NCI-H128 (cell line): ENCODE data around the gene SEC61A2.
"Not testable (repeated sequence)": the region's sequence is repeated elsewhere in the genome, so short reads cannot be mapped to it uniquely, and the experiment has no call there.

Source experiments
- DNase-seq: peaks from one replicate; lab custom pipeline; 2025; ENCODE audit not compliant: unreplicated experiment; lab: John Stamatoyannopoulos, UW

The SEC61A2 gene

GRCh38 chr10:12158111-12158510, 28.6 kb downstream of the SEC61A2 start:
- no peak for DNase-seq

DNA sequence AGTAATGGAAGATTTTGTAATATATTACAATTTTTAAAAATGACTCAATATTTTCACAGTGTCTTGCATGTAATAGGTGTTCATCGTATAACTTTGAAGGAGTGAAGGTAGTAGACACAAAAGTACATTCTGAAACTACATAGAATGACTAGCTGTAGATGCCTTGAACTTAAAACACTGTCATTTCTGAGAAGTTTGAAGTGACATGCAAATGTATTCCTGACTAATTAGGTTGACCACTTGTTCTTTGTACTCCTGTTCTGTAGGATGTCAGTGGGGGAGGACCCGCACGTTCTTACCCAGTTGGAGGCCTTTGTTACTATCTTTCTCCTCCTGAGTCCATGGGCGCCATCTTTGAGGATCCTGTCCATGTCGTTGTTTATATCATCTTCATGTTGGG, 31.2 kb downstream of the SEC61A2 start:
- no peak for DNase-seq

- DNase-seq: no peak
Observed at GRCh38 chr10:12162927-12163326, 33.5 kb downstream of the SEC61A2 start.

DNA sequence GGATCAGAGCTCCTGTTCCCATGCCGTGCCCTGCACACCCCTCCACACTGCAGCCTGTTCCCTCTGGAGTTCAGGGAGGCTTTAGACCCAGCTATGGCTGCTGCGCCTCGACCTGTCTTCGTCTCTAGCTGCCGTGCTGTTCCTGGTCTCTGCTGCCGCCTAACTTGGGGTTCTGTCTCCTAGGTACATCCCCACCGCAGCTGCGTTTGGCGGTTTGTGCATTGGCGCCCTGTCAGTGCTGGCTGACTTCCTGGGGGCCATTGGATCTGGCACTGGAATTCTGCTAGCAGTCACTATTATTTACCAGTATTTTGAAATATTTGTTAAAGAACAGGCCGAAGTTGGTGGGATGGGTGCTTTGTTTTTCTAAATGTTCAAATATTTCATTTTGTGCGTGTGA, 34.6 kb downstream of the SEC61A2 start:
- no peak for DNase-seq

- DNase-seq: no peak
Observed at GRCh38 chr10:12165036-12165435, 35.6 kb downstream of the SEC61A2 start.

DNA sequence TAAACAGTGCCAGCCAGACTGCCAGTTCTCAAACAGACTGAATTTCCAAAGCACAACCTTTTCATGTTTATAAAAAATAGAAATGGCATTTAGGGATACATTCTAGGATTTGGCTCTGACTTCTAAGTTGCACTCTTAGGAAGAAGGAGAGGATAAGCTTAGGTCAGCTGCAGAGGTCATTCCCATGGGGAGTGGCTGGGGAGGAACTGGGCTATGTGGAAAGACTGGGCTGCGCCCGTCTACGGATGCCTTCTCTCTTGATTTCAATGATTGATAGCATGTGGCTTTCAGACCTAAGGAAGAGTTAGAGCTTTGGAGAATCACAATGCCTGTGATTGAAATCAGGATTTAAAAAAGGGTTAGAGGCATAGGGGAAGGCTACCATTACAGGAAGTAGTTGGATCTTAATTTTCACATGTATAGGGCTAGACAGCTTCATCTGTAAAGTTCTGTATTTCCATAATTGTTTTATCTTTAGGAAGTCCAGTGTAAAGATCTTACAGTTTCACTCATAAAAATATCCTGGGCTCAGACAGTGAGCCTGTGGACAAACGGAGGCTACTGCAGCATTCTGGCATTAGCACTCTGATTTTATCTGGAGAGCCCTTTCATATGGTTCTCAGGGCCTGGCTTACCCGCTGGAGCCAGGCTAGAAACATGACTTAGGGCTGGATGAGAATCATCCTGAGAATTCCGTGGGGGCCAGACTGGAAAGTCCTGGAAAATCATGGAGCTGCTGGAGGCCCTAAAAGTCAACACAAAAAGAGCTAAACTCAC, 36.7 kb downstream of the SEC61A2 start:
- DNase-seq: no peak

GRCh38 chr10:12171512-12171911, 42.0 kb downstream of the SEC61A2 start:
- not testable (repeated sequence) for DNase-seq

DNA sequence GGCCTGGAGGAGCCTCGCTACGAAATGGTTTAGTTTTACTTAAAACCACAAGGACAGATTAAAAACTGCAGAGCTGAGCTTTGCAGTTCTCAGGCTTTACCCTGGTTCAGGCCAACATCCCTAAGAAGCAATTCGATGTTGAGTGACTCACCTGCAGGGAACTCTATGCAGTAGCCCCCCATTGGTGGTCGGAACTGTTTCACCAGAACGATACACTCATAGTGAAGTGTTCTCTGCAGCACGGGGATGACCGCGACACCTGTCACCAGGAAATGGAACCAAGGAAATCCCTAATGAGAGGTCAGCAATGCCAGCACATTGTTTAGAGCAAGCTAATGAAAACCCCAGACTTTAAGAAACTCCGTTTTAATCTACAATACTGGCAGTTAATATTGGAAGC, 48.2 kb downstream of the SEC61A2 start:
- no peak for DNase-seq

DNA sequence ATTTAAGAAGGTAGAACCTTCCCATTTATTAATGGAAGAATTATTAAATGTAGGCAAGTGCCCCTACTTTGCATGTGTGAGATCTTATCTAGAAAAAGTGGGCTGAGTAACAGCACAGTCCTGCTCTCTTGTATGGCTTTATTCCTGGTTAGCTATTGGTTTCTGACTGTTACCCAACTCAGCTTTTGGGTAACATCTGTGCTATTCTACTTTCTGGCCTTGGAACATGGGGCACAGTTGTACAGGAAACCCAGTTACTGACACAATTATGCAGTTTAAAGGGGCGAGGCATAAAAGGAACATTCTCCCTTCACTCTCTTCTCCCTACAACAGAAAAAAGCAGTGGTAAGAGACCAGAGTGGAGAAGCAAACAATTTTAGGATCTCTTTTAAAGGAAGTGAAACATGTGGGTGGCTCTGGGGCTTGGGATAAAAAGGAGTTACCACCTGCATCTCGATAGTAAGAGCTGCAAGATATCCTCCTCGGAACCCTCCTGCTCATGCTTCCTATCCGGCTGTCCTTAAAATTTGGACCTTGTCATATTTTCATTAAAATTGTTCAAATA, 50.2 kb downstream of the SEC61A2 start:
- no peak for DNase-seq

- no peak for DNase-seq
Observed at GRCh38 chr10:12180221-12180974, 50.9 kb downstream of the SEC61A2 start.

DNA sequence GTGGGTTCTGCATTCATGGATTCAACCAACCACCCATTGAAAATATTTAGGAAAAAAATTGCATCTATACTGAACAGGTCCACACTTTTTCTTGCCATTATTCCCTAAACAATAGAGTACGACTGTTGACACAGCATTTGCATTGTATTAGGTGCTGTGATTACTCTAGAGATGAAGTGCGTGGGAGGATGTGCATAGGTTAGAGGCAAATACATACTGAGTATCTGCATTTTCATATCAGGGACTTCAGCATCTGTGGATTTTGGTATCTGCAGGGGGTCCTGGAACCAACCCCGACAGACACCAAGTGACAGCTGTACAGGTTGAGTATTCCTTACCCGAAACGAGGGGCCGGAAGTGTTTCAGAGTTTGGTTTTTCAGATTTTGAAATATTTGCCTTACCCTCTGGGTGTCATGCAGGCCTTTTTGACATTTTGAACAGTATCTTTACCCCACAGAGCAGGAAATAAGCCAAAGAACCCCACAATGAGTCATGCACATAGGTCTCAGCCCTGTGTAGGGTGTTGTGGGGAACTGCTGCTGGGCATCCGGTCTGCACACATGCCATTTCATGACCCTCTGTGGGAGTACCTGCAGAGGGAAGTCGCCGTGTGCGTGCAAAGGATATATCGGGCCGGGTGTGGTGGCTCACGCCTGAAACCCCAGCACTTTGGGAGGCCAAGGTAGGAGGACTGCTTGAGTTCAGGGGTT, 51.7 kb downstream of the SEC61A2 start:
- no peak for DNase-seq

DNA sequence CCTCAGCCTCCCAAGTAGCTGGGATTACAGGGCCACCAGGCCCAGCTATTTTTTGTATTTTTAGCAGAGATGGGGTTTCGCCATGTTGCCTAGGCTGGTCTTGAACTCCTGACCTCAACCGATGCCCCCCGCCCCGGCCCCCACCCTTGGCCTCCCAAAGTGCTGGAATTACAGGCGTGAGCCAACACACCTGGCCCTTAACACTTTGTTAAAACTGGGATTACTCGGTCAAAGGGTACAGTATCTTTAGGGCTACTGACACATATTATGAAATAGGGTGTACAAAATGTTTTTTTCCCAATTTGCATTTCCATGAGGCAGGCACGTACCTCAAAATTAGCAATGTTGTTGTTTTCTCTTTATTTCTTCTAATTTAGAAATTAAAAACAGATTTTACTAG, 54.7 kb downstream of the SEC61A2 start:
- DNase-seq: no peak

- no peak for DNase-seq
Observed at GRCh38 chr10:12186323-12186722, 56.8 kb downstream of the SEC61A2 start.

DNA sequence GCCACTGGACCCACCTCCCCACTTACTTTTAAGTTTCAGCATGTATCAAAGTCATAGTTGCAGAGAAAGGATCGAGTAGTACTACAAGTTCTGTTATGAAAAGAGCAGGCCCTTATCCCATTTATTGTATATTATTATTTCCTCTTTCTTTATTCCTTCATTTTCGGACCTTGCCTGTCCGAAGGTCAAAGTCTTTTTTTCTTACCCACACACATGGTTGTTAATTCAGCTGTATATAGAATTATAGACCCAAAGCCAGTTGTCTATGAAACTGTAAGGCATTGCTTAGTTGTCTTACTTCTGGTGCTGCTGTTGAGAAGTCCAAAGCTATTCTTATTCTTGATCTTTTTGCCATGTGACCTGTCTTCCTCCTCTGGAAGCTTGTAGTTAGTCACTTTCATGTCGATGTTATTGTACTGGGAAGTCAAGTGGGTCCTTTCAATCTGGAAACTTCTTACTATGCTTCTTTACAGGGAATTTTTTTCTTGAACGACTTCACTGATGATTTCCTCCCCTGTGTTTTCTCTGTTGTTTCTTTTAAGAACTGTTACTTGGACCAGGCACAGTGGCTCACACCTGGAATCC, 57.9 kb downstream of the SEC61A2 start:
- DNase-seq: no peak

GRCh38 chr10:12188656-12189055, 59.2 kb downstream of the SEC61A2 start:
- DNase-seq: no peak

- DNase-seq: no peak
Observed at GRCh38 chr10:12189426-12189825, 59.9 kb downstream of the SEC61A2 start.

- no peak for DNase-seq
Observed at GRCh38 chr10:12191715-12192114, 62.2 kb downstream of the SEC61A2 start.

DNA sequence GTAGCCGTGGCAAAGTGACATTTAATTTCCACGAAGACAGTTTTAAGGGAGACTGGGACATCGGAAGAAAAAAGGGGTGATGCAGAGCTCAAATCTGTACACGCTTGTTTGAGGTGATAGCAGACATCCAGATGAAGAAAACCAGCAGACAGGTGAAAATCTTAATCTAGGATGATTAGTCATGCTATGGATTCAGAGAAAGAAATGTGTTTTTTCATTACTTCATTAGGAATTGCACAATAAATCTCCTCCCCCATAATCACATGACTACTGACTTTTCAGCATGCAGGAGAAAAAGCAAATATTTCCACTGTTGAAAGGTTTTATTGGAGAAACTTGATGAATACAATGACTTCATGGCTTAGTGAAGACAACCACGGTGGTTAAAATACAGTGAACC, 63.7 kb downstream of the SEC61A2 start:
- no peak for DNase-seq

GRCh38 chr10:12194752-12195271, 65.3 kb downstream of the SEC61A2 start:
- DNase-seq: no peak

- DNase-seq: no peak
Observed at GRCh38 chr10:12195281-12195602, 65.8 kb downstream of the SEC61A2 start.
